Measurements from ENCODE around the gene BUD23.
A peak's percentile ranks its signal among the peaks of the same experiment; 100 is the strongest.
"Not testable (repeated sequence)": the region's sequence is repeated elsewhere in the genome, so short reads cannot be mapped to it uniquely, and the experiment has no call there.

The BUD23 gene

GRCh38 chr7:73713319-73713718 lies 29.9 kb downstream of the BUD23 start:
- H3K9ac ChIP-seq (ENCODE audit: low read length); H3K27me3 ChIP-seq (ENCODE audit: control insufficient read depth, insufficient read depth, low read length); H3K27ac ChIP-seq (ENCODE audit: low read depth, low read length); H3K4me1 ChIP-seq (ENCODE audit: control insufficient read depth, insufficient read depth, low read length); H3K4me3 ChIP-seq (ENCODE audit: low read depth, low read length); H3K9me3 ChIP-seq (ENCODE audit: control insufficient read depth, insufficient read depth, low read depth, low read length); H3K36me3 ChIP-seq (ENCODE audit: control insufficient read depth, insufficient read depth, low read length): not testable (repeated sequence)

GRCh38 chr7:73715648-73716317 lies 32.4 kb downstream of the BUD23 start:
- peaks cover 25% of the 10 kb centered on the region for H3K27me3 ChIP-seq (ENCODE audit: control insufficient read depth, insufficient read depth, low read length)
- H3K9ac ChIP-seq (ENCODE audit: low read length): no peak overlapping the region
- peaks cover 10% of the 10 kb centered on the region for H3K4me1 ChIP-seq (ENCODE audit: control insufficient read depth, insufficient read depth, low read length)
- no peaks in the 10 kb centered on the region for H3K9me3 ChIP-seq (ENCODE audit: control insufficient read depth, insufficient read depth, low read depth, low read length)
- no peaks in the 10 kb centered on the region for H3K36me3 ChIP-seq (ENCODE audit: control insufficient read depth, insufficient read depth, low read length)
- no peak overlapping the region for H3K27ac ChIP-seq (ENCODE audit: low read depth, low read length)
- no peak overlapping the region for H3K4me3 ChIP-seq (ENCODE audit: low read depth, low read length)

GRCh38 chr7:73716318-73716890 lies 33.0 kb downstream of the BUD23 start:
- Histone ChIP-seq H3K9ac (ENCODE audit: low read length) (no peak overlapping the region), H3K27ac (ENCODE audit: low read depth, low read length) (no peak overlapping the region), H3K36me3 (ENCODE audit: control insufficient read depth, insufficient read depth, low read length) (no peaks in the 10 kb centered on the region), H3K27me3 (ENCODE audit: control insufficient read depth, insufficient read depth, low read length) (peaks cover 25% of the 10 kb centered on the region), H3K4me3 (ENCODE audit: low read depth, low read length) (no peak overlapping the region), H3K9me3 (ENCODE audit: control insufficient read depth, insufficient read depth, low read depth, low read length) (no peaks in the 10 kb centered on the region), H3K4me1 (ENCODE audit: control insufficient read depth, insufficient read depth, low read length) (peaks cover 10% of the 10 kb centered on the region)

- no peaks in the 10 kb centered on the region for H3K9me3 ChIP-seq (ENCODE audit: control insufficient read depth, insufficient read depth, low read depth, low read length)
- no peak overlapping the region for H3K9ac ChIP-seq (ENCODE audit: low read length)
- H3K36me3 ChIP-seq (ENCODE audit: control insufficient read depth, insufficient read depth, low read length): no peaks in the 10 kb centered on the region
- peaks cover 10% of the 10 kb centered on the region for H3K4me1 ChIP-seq (ENCODE audit: control insufficient read depth, insufficient read depth, low read length)
- no peak overlapping the region for H3K4me3 ChIP-seq (ENCODE audit: low read depth, low read length)
- H3K27ac ChIP-seq (ENCODE audit: low read depth, low read length): no peak overlapping the region
- H3K27me3 ChIP-seq (ENCODE audit: control insufficient read depth, insufficient read depth, low read length): peaks cover 25% of the 10 kb centered on the region
Observed at GRCh38 chr7:73717025-73717807, 33.8 kb downstream of the BUD23 start.

- Histone ChIP-seq H3K4me1 (ENCODE audit: control insufficient read depth, insufficient read depth, low read length) (peaks cover 10% of the 10 kb centered on the region), H3K27ac (ENCODE audit: low read depth, low read length) (no peak overlapping the region), H3K36me3 (ENCODE audit: control insufficient read depth, insufficient read depth, low read length) (no peaks in the 10 kb centered on the region), H3K27me3 (ENCODE audit: control insufficient read depth, insufficient read depth, low read length) (peaks cover 25% of the 10 kb centered on the region), H3K4me3 (ENCODE audit: low read depth, low read length) (no peak overlapping the region), H3K9me3 (ENCODE audit: control insufficient read depth, insufficient read depth, low read depth, low read length) (no peaks in the 10 kb centered on the region), H3K9ac (ENCODE audit: low read length) (no peak overlapping the region)
Observed at GRCh38 chr7:73717991-73718405, 34.6 kb downstream of the BUD23 start.

- H3K4me3 ChIP-seq (ENCODE audit: low read depth, low read length): peak overlapping the region; percentile 81
- peaks cover 10% of the 10 kb centered on the region for H3K4me1 ChIP-seq (ENCODE audit: control insufficient read depth, insufficient read depth, low read length)
- no peak overlapping the region for H3K9ac ChIP-seq (ENCODE audit: low read length)
- H3K9me3 ChIP-seq (ENCODE audit: control insufficient read depth, insufficient read depth, low read depth, low read length): no peaks in the 10 kb centered on the region
- H3K27ac ChIP-seq (ENCODE audit: low read depth, low read length): no peak overlapping the region
- H3K27me3 ChIP-seq (ENCODE audit: control insufficient read depth, insufficient read depth, low read length): peaks cover 25% of the 10 kb centered on the region
- H3K36me3 ChIP-seq (ENCODE audit: control insufficient read depth, insufficient read depth, low read length): no peaks in the 10 kb centered on the region
Observed at GRCh38 chr7:73718438-73718881, 35.1 kb downstream of the BUD23 start.

- peak within 1 kb of the TSS; percentile 81 for H3K4me3 ChIP-seq (ENCODE audit: low read depth, low read length)
- no peak within 1 kb of the TSS for H3K27ac ChIP-seq (ENCODE audit: low read depth, low read length)
- no peaks in the 10 kb centered on the region for H3K36me3 ChIP-seq (ENCODE audit: control insufficient read depth, insufficient read depth, low read length)
- H3K9ac ChIP-seq (ENCODE audit: low read length): peak within 1 kb of the TSS; percentile 58
- H3K9me3 ChIP-seq (ENCODE audit: control insufficient read depth, insufficient read depth, low read depth, low read length): no peaks in the 10 kb centered on the region
- H3K27me3 ChIP-seq (ENCODE audit: control insufficient read depth, insufficient read depth, low read length): peaks cover 25% of the 10 kb centered on the region
- peaks cover 10% of the 10 kb centered on the region for H3K4me1 ChIP-seq (ENCODE audit: control insufficient read depth, insufficient read depth, low read length)
Observed at GRCh38 chr7:73718905-73719805, 35.8 kb downstream of the BUD23 start, which contains the start of gene STX1A. STX1A (minus strand) TSS chr7:73719669; CDS start chr7:73719631, 38 bp downstream.

GRCh38 chr7:73719806-73720169 lies 36.4 kb downstream of the BUD23 start:
- Histone ChIP-seq H3K4me3 (ENCODE audit: low read depth, low read length) (peak overlapping the region; percentile 64), H3K27me3 (ENCODE audit: control insufficient read depth, insufficient read depth, low read length) (peaks cover 25% of the 10 kb centered on the region), H3K9ac (ENCODE audit: low read length) (no peak overlapping the region), H3K4me1 (ENCODE audit: control insufficient read depth, insufficient read depth, low read length) (peaks cover 10% of the 10 kb centered on the region), H3K27ac (ENCODE audit: low read depth, low read length) (no peak overlapping the region), H3K36me3 (ENCODE audit: control insufficient read depth, insufficient read depth, low read length) (no peaks in the 10 kb centered on the region), H3K9me3 (ENCODE audit: control insufficient read depth, insufficient read depth, low read depth, low read length) (no peaks in the 10 kb centered on the region)

GRCh38 chr7:73720443-73720842 lies 37.0 kb downstream of the BUD23 start:
- not testable (repeated sequence) for H3K36me3 ChIP-seq (ENCODE audit: control insufficient read depth, insufficient read depth, low read length); H3K9me3 ChIP-seq (ENCODE audit: control insufficient read depth, insufficient read depth, low read depth, low read length); H3K4me3 ChIP-seq (ENCODE audit: low read depth, low read length); H3K4me1 ChIP-seq (ENCODE audit: control insufficient read depth, insufficient read depth, low read length); H3K9ac ChIP-seq (ENCODE audit: low read length); H3K27ac ChIP-seq (ENCODE audit: low read depth, low read length)
- H3K27me3 ChIP-seq (ENCODE audit: control insufficient read depth, insufficient read depth, low read length): peaks cover 25% of the 10 kb centered on the region

- Histone ChIP-seq H3K4me3 (ENCODE audit: low read depth, low read length) (no peak overlapping the region), H3K9me3 (ENCODE audit: control insufficient read depth, insufficient read depth, low read depth, low read length) (no peaks in the 10 kb centered on the region), H3K9ac (ENCODE audit: low read length) (no peak overlapping the region), H3K27ac (ENCODE audit: low read depth, low read length) (no peak overlapping the region), H3K4me1 (ENCODE audit: control insufficient read depth, insufficient read depth, low read length) (peaks cover 5% of the 10 kb centered on the region; the same call in 1 of the 2 replicates), H3K36me3 (ENCODE audit: control insufficient read depth, insufficient read depth, low read length) (no peaks in the 10 kb centered on the region), H3K27me3 (ENCODE audit: control insufficient read depth, insufficient read depth, low read length) (peaks cover 25% of the 10 kb centered on the region)
Observed at GRCh38 chr7:73721377-73721817, 38.0 kb downstream of the BUD23 start.

Measured in HUES6 (cell line).